Retinal pigment epithelial cell (primary cell): Measurements from ENCODE around the gene MASP2.

Experiments used
- DNase-seq: peaks from one replicate; pipeline ENCODE4 v3.0.0-alpha.2; 2010; ENCODE audit warnings: low read depth
- H3K4me3 ChIP-seq: 2 replicates; pipeline ENCODE4 v1.5.1; 2011; ENCODE audit warnings: mild to moderate bottlenecking, low read length, control low read depth, moderate library complexity
- TF ChIP-seq, protein P1 (sequence below): conservative IDR thresholded peaks from 2 replicates; pipeline ENCODE4 v1.5.1; 2011; ENCODE audit warnings: low read depth, low read length, control low read depth, inconsistent platforms

The MASP2 gene

DNA sequence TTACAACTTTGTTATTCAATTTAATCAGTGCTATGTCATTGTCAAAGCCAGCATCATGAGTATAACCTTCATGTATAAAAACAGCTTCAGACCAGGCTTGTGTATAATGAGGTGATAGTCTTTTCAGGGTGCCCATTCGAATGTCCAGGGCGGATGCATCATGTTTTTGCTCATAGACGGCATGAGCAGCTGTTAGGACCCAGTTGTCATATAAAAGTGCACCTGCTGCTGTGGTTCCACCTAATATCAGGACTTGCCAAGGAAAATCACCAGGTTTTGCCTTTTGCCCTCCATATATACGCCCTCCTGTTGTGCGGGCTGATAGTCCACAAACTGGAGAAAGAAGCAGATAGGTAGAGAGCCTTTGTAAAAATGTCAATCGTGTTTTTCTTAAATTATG is 19.7 kb downstream of the MASP2 start:
- no peak overlapping the region for H3K4me3 ChIP-seq
- TF ChIP-seq, protein P1, sequence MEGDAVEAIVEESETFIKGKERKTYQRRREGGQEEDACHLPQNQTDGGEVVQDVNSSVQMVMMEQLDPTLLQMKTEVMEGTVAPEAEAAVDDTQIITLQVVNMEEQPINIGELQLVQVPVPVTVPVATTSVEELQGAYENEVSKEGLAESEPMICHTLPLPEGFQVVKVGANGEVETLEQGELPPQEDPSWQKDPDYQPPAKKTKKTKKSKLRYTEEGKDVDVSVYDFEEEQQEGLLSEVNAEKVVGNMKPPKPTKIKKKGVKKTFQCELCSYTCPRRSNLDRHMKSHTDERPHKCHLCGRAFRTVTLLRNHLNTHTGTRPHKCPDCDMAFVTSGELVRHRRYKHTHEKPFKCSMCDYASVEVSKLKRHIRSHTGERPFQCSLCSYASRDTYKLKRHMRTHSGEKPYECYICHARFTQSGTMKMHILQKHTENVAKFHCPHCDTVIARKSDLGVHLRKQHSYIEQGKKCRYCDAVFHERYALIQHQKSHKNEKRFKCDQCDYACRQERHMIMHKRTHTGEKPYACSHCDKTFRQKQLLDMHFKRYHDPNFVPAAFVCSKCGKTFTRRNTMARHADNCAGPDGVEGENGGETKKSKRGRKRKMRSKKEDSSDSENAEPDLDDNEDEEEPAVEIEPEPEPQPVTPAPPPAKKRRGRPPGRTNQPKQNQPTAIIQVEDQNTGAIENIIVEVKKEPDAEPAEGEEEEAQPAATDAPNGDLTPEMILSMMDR: no peak
- DNase-seq: no peak

DNA sequence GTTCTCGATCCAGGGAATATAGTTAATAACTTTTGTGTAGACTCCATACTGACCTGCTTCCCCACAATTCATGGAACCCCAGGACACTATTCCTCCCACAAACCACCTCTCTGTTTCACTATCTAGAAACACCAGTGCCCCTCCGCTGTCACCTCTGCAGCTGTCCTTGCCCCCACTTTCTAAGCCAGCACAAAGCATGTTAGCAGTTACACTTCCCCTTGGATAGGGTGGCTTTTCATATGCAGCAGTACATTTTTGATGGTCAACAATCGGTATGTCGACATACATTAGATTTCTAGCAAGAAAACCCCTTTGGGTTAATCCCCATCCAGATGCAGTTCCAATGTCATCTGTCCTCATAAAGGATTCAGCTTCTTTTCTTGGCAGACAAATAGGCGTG is 20.1 kb downstream of the MASP2 start:
- TF ChIP-seq, protein P1: no peak
- no peak for DNase-seq
- H3K4me3 ChIP-seq: no peak overlapping the region

DNA sequence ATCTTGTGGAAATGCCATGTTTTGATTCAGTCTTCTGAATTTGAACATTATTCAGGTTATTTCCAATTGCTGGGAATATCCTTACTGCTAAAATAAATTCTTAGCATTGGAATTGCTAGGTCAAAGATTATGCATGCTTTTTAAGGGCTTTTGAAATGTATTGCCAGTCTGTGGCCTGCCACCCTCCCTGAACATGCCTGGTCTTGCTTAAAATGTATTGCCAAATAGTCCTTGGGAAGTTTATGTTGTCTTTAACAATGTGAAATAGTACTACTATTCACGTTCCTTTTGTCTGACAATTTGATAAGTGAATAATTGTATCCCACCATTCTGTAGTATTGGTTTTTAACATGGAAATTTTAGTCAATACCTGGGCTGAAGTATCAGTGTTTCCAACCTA is 21.0 kb downstream of the MASP2 start:
- DNase-seq: no peak
- TF ChIP-seq, protein P1: no peak
- no peak overlapping the region for H3K4me3 ChIP-seq

DNA sequence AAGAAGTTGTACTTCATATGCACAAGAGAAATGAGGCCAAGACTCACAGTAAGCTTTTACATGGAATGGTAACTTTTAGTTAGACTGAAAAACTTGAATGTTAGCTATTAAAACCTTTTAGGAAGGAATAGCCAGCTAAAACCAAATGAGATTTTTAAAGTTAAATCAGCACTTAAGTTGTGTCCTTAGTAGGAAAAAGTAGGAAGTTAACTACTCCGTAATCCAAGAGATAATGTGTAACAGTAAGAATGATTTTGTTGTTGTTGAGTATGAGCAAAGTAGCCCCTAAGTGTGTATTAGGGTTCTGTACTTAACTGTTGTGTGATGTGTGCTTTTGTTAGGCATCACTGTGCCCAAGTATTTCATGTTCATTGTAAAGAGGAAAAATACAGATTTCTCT is 21.4 kb downstream of the MASP2 start:
- DNase-seq: no peak
- H3K4me3 ChIP-seq: no peak overlapping the region
- TF ChIP-seq, protein P1: no peak

DNA sequence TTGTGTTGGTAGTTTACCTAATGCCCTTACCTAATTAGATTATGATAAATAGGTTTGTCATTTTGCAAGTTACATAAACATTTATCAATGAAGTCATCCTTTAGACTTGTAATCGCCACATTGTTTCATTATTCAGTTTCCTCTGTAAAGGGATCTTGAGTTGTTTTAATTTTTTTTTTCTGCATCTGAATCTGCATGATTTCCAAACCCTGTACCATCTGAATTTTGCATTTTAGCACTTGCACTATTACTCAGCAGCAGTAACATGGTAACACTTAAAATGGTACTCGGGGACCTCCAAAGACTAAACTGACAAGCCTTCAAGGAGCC is 22.2 kb downstream of the MASP2 start:
- TF ChIP-seq, protein P1: no peak
- no peak for DNase-seq
- no peak overlapping the region for H3K4me3 ChIP-seq

DNA sequence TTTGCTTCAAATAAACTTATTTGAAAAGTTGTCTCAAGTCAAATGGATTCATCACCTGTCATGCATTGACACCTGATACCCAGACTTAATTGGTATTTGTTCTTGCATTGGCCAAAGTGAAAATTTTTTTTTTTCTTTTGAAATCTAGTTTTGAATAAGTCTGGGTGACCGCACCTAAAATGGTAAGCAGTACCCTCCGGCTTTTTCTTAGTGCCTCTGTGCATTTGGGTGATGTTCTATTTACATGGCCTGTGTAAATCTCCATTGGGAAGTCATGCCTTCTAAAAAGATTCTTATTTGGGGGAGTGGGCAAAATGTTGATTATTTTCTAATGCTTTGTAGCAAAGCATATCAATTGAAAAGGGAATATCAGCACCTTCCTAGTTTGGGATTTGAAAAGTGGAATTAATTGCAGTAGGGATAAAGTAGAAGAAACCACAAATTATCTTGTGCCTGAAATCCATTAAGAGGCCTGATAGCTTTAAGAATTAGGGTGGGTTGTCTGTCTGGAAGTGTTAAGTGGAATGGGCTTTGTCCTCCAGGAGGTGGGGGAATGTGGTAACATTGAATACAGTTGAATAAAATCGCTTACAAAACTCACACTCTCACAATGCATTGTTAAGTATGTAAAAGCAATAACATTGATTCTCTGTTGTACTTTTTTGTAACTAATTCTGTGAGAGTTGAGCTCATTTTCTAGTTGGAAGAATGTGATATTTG is 22.7 kb downstream of the MASP2 start:
- DNase-seq: no peak
- TF ChIP-seq, protein P1: no peak

DNA sequence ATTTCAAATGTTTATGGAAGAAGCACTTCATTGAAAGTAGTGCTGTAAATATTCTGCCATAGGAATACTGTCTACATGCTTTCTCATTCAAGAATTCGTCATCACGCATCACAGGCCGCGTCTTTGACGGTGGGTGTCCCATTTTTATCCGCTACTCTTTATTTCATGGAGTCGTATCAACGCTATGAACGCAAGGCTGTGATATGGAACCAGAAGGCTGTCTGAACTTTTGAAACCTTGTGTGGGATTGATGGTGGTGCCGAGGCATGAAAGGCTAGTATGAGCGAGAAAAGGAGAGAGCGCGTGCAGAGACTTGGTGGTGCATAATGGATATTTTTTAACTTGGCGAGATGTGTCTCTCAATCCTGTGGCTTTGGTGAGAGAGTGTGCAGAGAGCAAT is 23.8 kb downstream of the MASP2 start:
- no peak for DNase-seq
- TF ChIP-seq, protein P1: no peak
- H3K4me3 ChIP-seq: no peak overlapping the region

More for the DNA sequence above, 22.7 kb downstream of the MASP2 start:
- no peak overlapping the region for H3K4me3 ChIP-seq
